Raji (cell line): ENCODE measurements around the gene CD74.

ENCODE experiments used
- POLR2A ChIP-seq: IDR thresholded peaks from 2 replicates; pipeline ENCODE4 v1.6.1; 2011; ENCODE audit warnings: low read depth, low read length, control low read depth; ENCODE audit not compliant: insufficient read depth

The CD74 gene

DNA sequence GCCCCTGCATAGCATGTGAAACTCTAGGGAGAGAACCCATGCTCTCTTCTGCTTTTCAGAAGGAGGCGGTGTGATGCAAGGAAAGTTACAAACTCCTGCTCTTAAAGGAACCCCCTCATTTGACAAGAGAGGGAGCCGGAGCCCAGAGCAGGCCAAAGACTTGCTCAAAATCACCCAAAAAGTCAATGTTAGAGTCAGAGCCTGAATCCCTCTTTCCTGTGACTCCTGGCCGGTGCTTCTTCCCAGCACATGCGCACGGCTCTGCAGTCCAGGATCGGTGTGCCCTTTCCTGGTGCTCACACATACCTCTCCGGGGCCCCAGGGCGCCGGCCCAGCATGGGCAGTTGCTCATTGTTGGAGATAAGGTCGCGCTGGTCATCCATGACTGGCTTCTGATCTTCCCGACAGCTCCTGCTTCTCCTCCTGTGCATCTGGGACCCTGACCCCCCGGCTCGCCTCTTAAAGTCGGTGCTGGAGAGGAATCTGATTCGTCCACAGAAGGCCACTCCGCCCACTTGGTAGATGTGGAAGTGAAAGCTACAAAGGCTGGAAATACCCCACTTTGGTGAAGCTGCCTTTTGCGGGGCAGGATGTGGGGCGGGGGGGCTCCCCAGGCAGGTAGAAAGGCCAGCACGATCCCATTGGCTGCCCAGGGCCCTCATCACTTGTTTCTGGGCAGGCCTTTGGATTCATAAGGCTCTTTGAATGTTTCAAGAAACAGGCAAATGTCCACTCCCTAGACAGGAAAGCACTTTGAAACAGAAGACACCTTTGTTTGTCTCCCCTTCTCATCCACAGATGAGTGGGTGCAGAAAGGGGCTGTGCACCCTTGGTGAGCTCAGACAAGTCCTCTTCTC lies at the start of gene CD74:
Gene CD74, minus strand, starts transcription at position 592 of the 857 bp plus-strand sequence. Its CDS starts 161 bp downstream, at position 431.
- peak; percentile 100 for TF ChIP-seq POLR2A

DNA sequence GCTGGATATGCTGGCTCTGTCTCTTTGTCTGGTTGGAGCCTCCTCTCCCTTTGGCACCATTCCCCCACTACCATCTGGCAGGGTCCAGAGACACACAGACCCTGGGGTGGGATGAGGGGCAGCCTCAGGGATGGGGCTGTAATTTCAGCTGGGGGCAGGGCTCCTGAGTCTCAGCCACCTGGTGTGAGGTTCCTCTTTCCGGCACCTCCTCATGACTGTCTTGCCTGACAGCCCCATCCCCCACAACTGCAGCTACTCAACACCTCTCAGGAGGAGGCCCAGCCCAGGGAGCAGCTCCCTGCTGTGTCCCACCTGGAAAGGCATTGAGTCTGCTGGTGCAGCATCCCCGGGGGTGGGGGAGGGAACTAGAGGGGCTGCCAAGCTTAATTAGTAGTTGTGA lies 48.5 kb upstream of the CD74 start:
- peak; percentile 50 for TF ChIP-seq POLR2A

DNA sequence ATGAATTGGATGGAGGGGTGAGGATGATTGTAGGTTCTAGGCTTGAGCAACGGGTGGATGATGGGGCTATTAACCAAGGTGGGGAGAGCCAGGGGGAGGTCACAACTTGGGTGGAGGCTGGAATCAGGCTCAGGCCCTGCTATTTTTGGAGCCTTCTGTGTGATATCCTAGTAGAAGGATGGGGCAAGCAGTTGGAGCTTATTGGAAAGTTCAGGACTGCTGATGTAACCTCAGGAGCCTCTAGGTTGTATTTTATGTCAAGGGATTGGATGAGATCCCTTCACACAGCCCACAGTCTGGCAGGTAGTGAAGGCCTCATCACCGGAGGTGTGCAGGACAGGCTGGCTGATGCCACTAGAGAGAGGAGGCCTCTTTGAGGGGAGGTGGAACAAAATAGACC lies 48.1 kb upstream of the CD74 start:
- no peak for TF ChIP-seq POLR2A

DNA sequence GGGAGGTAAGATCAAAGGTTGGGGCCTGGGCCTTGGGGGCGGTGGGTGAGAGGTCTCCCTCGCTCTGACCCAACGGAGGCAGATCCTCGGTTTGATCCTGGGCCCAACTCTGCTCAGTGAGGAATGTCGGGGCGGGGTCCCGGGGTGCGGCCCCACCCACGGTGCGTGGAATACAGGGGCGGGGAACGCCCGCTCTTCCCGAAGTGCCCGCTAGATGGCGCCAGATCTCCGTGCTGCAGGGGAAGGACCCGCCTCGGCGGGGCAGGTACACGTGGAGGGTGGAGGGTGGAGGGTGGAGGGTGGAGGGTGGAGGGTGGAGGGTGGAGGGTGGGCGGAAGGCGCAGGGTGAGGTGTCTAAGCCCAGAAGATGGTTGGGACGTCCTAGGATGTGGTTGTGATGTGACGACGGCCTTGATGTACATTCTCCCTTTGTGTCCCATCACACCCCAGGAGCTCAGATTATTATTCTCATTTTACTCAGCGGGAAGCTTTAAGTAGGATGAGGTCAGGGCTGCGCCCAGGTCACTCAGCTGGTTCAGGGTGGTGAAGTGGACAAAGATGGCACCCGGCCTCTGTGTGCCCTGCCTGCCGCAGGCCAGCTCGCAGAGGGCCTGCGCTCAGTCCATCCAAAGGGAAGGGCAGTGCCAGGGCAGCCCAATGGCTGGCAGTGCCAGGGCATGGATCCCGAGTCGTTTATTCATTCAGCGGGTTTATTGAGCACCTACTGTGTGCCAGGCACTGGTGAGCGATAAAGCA lies 46.3 kb upstream of the CD74 start:
- TF ChIP-seq POLR2A, result no peak

DNA sequence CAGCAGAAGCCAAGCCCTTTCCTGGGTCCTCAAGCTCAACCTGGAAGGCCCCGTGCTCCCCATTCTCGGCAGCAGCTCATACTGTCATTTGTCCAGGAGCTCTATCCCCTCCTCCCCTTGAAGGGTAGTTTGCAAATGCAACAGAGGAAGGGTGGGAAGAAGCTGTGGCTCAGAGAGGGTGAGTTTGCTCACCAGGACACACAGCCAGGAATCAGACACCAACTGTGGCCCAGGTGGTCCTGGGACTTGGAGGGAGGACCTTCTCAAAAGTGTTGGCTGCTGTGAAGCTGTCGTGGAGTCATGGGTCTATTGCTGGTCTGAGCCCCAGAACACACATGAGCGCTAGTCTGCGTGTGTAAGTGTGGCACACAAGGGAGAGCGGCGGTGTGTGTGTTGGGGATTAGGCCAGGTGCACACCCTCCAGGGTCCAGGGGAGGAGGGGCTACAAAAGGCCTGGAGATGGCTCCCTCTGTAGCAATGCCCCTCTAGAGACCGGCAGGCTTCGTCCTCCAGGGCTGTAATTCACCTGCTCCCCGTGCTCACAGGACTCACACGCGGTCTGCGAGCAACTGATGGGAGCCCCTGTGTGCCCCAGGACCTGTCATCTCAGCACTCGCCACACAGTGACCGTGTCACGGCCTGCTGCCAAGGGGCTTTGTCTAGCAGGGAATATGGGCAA lies 45.0 kb upstream of the CD74 start:
- TF ChIP-seq POLR2A, result no peak

DNA sequence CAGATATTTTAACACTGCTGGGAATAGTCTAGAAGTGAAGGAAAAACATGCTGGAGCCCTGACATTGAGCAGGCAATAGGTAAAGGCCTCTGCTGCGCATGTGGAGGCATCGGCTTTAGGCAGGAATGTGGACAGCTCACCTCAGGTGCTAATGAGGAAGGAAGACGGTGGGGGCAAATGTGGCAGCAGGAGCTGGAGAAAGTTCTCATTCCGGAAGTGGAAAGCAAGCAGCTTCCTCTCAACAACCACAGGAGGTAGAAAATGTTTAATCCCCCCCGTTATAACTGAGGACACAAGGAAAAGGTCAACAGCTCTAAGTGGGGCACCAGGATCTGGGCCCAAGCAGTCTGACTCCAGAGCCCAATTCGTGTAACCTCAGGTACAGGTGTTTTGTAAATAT lies 44.4 kb upstream of the CD74 start:
- no peak for TF ChIP-seq POLR2A

DNA sequence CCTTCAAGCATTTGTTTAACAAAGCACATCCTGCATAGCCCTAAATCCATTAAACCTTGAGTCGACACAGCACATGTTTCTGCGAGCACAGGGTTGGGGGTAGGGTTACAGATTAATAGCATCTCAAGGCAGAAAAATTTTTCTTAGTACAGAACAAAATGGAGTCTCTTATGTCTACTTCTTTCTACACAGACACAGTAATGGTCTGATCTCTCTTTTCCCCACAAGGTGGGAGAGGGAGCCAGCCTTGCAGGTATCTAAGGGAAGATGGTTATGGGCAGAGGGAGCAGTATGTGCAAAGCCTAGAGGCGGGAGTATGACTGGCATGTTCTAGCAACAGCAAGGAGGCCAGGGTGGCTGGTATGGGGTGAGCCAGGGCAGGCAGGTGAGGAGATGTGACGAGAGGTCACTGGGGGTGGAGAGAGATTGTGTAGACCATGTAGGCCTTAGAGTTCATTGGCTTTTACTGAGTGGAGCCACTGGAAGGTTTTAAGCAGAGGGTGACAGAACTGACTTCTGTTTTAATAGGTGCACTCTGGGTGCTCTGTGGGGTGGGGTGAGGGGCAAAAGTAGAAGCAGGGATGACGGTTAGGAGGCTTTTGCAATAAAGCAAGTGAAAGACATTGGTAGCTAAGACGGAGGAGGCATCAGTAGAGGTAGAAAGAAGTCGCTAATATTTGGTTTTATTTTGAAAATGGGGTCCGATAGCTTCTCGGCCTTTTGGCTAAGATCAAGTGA lies 42.0 kb upstream of the CD74 start:
- no peak for TF ChIP-seq POLR2A

DNA sequence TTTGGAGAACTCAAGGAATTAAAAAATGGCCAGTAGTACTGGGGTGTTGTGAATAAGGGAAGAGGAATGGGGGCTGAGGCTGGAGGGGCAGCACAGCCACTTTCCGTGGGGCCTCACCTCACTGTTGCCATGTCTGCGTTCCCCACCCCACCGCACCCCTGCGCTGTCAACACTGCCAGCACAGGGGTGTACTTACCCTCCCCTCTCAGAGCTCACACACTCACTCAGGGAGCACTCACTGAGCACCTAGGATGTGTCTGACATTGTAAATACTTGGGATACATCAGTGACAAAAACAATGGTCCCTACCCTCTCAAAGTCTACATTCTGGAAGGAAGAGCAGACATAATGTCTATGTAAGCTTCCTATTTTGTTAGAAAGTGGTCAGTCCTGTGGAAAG lies 40.2 kb upstream of the CD74 start:
- no peak for TF ChIP-seq POLR2A

DNA sequence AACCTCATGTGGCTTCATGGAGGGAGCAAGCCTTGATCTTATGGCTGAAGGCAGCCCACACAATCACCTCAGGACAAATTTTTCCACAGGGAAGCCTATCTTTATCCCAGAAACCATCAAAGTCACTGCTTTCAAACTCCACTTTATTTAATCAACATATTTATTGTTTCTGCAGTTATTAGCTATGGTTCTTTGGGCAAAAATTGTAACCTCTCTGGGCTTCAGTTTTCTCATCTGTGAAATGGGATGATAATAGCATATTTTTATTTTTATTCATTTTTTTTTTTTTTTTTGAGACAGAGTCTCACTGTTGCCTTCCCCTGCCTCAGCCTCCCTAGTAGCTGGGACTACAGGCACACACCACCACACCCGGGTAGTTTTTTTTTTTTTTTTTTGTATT lies 38.9 kb upstream of the CD74 start:
- TF ChIP-seq POLR2A, result no peak

DNA sequence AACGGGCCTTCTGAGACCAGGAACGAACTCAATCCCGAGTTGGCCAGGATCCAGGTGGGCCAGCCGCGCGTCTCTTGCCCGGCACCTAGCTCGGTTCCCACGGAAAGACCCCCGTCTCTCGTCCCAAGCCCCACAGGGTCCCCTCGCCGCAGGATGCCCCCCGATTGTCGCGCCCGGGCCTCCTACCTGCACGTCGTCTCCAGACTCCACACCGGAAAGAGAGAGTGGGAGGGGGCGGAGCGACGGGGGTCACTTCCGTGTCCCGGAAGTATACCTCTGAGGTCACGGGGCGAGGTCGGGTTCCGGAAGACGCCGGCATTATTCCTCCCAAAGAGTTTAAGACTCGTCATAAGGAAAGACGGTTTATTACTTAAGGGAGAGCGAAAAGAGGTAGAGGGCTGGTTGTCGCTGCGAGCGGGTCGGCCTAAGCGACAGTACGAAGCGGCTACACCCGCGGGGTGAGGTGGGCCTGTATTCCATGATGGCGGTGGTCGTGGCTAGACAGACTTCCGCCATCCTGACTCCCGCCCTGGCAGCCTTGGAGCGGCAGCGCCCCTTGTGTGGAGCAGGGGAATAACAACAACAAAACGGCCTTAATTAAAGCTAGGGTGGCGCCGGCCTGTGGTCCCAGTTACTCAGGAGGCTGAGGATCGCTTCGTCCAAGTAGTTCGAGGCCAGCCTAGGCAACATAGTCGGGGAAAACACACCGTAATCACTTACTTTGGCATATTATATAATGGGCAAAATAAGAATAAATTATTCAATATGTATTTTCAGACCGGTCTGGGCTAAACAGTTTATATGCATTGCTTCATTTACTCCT lies 37.0 kb upstream of the CD74 start, which contains the start of gene RPS14:
Gene RPS14, minus strand, starts transcription at position 223 of the 823 bp plus-strand sequence. CDS start 2,006 bp downstream, outside the sequence.
- TF ChIP-seq POLR2A, result peak; percentile 91

DNA sequence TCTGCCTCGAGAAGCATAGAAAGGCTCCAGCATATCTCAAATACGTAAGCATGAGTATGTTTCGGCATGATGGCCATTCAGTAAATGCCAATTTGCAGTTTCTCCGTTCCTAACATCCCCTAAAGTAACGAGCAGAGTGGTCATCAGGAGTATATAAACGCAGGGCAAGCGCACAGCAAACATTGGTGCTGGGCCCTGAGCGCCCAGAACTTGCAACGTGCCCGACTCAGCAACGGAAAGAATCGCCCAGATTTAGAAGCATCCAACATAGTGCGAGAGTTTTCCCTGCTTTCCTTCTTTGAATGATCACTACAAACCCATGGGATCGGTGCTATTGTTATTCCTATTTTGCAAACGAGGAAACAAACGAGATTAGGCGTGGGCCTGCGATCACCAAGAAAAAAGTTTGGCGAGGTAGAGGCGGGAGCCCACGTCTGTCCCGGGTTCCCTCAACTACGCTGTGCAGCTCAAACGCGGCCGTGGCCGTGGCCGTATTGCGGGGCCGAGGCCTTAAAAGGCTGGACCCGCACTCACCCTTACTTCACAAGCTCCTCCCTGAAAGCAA lies 36.3 kb upstream of the CD74 start:
- TF ChIP-seq POLR2A, result no peak

DNA sequence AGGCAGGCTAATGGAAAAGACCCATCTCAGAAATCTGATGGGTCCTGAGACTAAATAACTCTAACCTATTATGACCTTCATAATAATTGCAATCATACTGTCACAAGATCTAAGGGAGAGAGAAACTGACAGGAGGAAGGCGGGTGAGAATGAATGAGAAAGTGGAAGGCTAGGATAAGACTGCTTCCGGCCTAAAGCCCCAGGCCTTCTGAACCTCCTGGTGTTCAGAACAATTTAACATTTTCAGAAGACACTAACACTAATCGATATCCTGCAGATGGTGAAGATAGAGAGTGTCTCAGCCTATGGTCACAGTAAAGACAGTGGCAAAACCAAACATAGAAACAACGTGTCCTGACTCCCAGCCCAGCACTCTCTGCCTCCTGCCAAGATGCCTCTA lies 35.6 kb upstream of the CD74 start:
- TF ChIP-seq POLR2A, result no peak

DNA sequence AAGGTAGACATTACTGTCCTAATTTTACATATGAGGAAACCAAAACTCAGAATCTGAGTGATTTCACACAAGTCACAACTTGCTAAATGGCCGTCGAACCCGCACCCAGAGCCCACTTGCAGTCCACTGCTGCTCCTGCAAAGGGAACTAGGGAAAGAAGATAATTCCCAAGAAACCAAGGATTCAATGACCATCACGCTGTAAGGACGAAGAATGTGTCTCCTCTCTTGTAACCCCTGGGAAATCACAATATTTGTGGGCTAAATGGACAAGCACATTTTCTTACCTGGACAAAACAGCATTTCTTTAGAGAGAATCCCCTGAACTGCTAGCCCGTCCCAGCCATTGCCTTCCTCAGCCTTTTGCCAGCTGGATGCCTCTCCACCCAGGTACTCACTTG lies 34.5 kb upstream of the CD74 start:
- TF ChIP-seq POLR2A, result no peak

DNA sequence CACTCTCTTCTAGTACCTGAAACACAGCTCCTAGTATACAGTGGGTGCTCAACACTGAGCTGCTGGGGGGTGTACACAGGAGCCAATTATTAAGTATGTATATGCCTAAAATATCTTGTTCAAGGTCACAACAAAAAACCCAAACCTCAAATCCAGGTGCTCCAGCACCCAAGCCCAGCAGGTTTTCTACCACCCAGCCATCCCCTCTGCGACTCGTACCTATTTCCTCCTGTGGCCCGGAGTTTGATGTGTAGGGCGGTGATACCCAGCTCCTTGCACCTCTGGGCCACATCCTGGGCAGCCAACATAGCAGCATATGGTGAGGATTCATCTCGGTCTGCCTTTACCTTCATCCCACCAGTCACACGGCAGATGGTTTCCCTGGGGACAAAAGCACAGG lies 33.9 kb upstream of the CD74 start:
- TF ChIP-seq POLR2A, result no peak
